BLaER1 (cell line): ENCODE results near the gene ITGAE.
A peak's percentile ranks its signal among the peaks of the same experiment; 100 is the strongest.

ENCODE experiments used
- H3K27ac ChIP-seq: shearing (Covaris generic); formaldehyde crosslinking; 2 replicates; pipeline ENCODE4 v1.8.1; 2022
- H3K27me3 ChIP-seq: shearing (Covaris generic); formaldehyde crosslinking; 2 replicates; pipeline ENCODE4 v1.8.1; 2022
- H3K36me3 ChIP-seq: shearing (Covaris generic); formaldehyde crosslinking; 2 replicates; pipeline ENCODE4 v1.8.1; 2022
- H3K4me1 ChIP-seq: shearing (Covaris generic); formaldehyde crosslinking; 2 replicates; pipeline ENCODE4 v1.8.1; 2022
- H3K4me2 ChIP-seq: shearing (Covaris generic); formaldehyde crosslinking; 2 replicates; pipeline ENCODE4 v1.8.1; 2022
- H3K4me3 ChIP-seq: shearing (Covaris generic); formaldehyde crosslinking; 2 replicates; pipeline ENCODE4 v1.8.1; 2022
- H3K9ac ChIP-seq: shearing (Covaris generic); formaldehyde crosslinking; 2 replicates; pipeline ENCODE4 v1.8.1; 2022
- H3K9me3 ChIP-seq: shearing (Covaris generic); formaldehyde crosslinking; 2 replicates; pipeline ENCODE4 v1.8.1; 2022
- H4K20me1 ChIP-seq: shearing (Covaris generic); formaldehyde crosslinking; 2 replicates; pipeline ENCODE4 v1.8.1; 2022
- Cebpa-rat ChIP-seq: shearing (Covaris generic); IDR thresholded peaks from 2 replicates; pipeline ENCODE4 v1.8.1; 2022

The ITGAE gene

GRCh38 chr17:3754458-3755334 is 46.3 kb downstream of the ITGAE start:
- H3K9ac ChIP-seq: no peak overlapping the region
- peak overlapping the region; percentile 90 for H3K4me2 ChIP-seq
- peak overlapping the region; percentile 50 for H3K4me3 ChIP-seq
- H3K27me3 ChIP-seq: no peaks in the 10 kb centered on the region
- peaks cover 79% of the 10 kb centered on the region for H3K4me1 ChIP-seq
- peaks cover 7% of the 10 kb centered on the region for H3K9me3 ChIP-seq
- TF ChIP-seq Cebpa-rat: no peak
- H3K36me3 ChIP-seq: no peaks in the 10 kb centered on the region
- no peak overlapping the region for H3K27ac ChIP-seq
- no peaks in the 10 kb centered on the region for H4K20me1 ChIP-seq

DNA sequence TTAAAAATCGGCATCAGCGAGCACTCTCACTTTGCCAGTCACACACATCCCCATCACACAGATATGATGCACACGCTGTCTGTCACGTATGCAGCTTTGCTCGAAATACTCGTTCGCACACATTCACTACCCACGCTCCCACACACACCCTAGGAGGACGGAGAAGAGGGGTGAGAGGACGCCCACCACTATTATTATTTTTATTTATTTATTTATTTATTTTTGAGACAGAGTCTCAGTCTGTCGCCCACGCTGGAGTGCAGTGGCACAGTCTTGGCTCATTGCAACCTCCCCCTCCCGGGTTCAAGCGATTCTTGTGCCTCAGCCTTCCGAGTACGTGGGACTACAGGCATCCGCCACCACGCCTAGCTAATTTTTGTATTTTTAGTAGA is 46.9 kb downstream of the ITGAE start:
- no peaks in the 10 kb centered on the region for H4K20me1 ChIP-seq
- peaks cover 1% of the 10 kb centered on the region; the same call in 1 of the 2 replicates for H3K9me3 ChIP-seq
- TF ChIP-seq Cebpa-rat: no peak
- H3K9ac ChIP-seq: 0 out of 2 replicates have a peak overlapping the region, but pooled peaks have one; percentile 1
- H3K4me1 ChIP-seq: peaks cover 86% of the 10 kb centered on the region
- 0 out of 2 replicates have a peak overlapping the region, but pooled peaks have one; percentile 56 for H3K27ac ChIP-seq
- H3K36me3 ChIP-seq: no peaks in the 10 kb centered on the region
- H3K27me3 ChIP-seq: no peaks in the 10 kb centered on the region
- peak overlapping the region; percentile 50 for H3K4me3 ChIP-seq
- H3K4me2 ChIP-seq: peak overlapping the region; percentile 90

- H3K27ac ChIP-seq: peak overlapping the region; percentile 56
- no peaks in the 10 kb centered on the region for H4K20me1 ChIP-seq
- H3K9ac ChIP-seq: 0 out of 2 replicates have a peak overlapping the region, but pooled peaks have one; percentile 1
- H3K4me3 ChIP-seq: no peak overlapping the region
- H3K27me3 ChIP-seq: no peaks in the 10 kb centered on the region
- no peaks in the 10 kb centered on the region for H3K9me3 ChIP-seq
- H3K36me3 ChIP-seq: no peaks in the 10 kb centered on the region
- TF ChIP-seq Cebpa-rat: no peak
- peak overlapping the region; percentile 90 for H3K4me2 ChIP-seq
- H3K4me1 ChIP-seq: peaks cover 90% of the 10 kb centered on the region
These were observed 47.4 kb downstream of the ITGAE start for GRCh38 chr17:3753624-3754023.

DNA sequence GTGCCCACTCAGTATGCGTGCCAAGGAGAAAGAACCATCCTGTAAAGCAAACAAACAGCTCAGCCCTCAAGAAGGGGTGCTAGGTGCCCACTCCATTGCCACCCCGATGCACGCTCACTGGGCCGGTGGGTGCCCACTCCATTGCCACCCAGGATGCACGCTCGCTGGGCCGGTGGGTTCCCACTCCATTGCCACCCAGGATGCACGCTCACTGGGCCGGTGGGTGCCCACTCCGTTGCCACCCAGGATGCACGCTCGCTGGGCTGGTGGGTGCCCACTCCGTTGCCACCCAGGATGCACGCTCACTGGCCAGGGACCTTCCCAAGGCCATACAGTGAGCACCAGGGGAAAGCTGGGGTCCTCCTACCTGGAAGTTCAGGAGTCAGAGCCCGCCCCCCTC is 49.2 kb downstream of the ITGAE start:
- no peak overlapping the region for H3K4me3 ChIP-seq
- no peaks in the 10 kb centered on the region for H3K9me3 ChIP-seq
- H3K4me1 ChIP-seq: peaks cover 92% of the 10 kb centered on the region
- no peak for TF ChIP-seq Cebpa-rat
- H3K27ac ChIP-seq: peak overlapping the region; percentile 31; the same call in 1 of the 2 replicates
- no peak overlapping the region for H3K9ac ChIP-seq
- peak overlapping the region; percentile 90 for H3K4me2 ChIP-seq
- H3K27me3 ChIP-seq: no peaks in the 10 kb centered on the region
- no peaks in the 10 kb centered on the region for H3K36me3 ChIP-seq
- no peaks in the 10 kb centered on the region for H4K20me1 ChIP-seq

GRCh38 chr17:3750926-3751325 is 50.1 kb downstream of the ITGAE start:
- Histone ChIP-seq H3K4me2 (peak overlapping the region; percentile 90), H3K9ac (peak overlapping the region; percentile 27; the same call in 1 of the 2 replicates)

DNA sequence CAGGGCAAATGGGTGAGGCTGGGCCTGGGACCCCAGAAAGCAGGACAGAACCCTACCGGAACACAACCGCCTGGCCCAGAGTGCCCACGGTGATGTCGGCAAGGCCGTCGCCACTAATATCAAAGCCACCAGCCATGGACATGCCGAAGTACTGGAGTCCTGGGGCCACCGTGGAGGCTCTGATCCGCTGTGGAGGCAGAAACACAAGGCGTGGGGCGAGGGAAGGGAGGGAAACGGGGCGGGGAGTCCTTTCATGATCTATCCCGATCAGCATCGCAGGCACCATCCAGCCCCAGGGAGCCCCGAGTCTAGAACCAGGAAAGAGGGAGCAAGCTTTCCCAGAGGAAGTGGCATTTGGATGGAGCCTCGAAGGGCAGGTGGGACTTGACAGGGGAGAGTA is 50.7 kb downstream of the ITGAE start:
- Histone ChIP-seq H3K27me3 (no peaks in the 10 kb centered on the region), H3K36me3 (no peaks in the 10 kb centered on the region), H3K9me3 (no peaks in the 10 kb centered on the region), H4K20me1 (no peaks in the 10 kb centered on the region), H3K4me1 (peaks cover 85% of the 10 kb centered on the region), H3K9ac (peak overlapping the region; percentile 27; the same call in 1 of the 2 replicates), H3K4me3 (no peak overlapping the region), H3K4me2 (peak overlapping the region; percentile 90), H3K27ac (peak overlapping the region; percentile 72)
- no peak for TF ChIP-seq Cebpa-rat

More at GRCh38 chr17:3750926-3751325, 50.1 kb downstream of the ITGAE start:
- no peak for TF ChIP-seq Cebpa-rat
- Histone ChIP-seq H3K27ac (peak overlapping the region; percentile 72; the same call in 1 of the 2 replicates), H3K4me1 (peaks cover 90% of the 10 kb centered on the region), H4K20me1 (no peaks in the 10 kb centered on the region), H3K4me3 (no peak overlapping the region), H3K36me3 (no peaks in the 10 kb centered on the region), H3K9me3 (no peaks in the 10 kb centered on the region), H3K27me3 (no peaks in the 10 kb centered on the region)

DNA sequence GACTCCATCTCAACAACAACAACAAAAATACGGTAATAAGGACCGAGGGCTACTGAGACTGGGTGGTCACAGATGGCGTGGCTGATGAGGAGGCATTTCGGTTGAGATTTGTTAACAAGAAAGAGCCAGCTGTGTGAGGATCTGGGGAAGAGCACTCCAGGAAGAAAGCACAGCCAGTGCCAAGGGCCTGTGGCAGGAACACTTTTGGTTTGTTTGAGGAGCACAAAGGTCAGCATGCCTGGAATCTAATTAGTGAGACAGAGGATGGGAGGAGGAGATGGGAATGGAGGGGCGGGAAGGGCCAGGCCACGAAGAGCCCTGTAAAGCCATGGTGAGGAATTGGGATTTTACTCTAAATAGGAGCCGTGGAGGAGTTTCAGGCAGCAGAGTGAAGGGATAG is 52.4 kb downstream of the ITGAE start:
- H3K9me3 ChIP-seq: no peaks in the 10 kb centered on the region
- no peaks in the 10 kb centered on the region for H4K20me1 ChIP-seq
- H3K27ac ChIP-seq: no peak overlapping the region
- no peak overlapping the region for H3K9ac ChIP-seq
- no peak for TF ChIP-seq Cebpa-rat
- no peaks in the 10 kb centered on the region for H3K36me3 ChIP-seq
- peak overlapping the region; percentile 90 for H3K4me2 ChIP-seq
- H3K4me3 ChIP-seq: no peak overlapping the region
- no peaks in the 10 kb centered on the region for H3K27me3 ChIP-seq
- H3K4me1 ChIP-seq: peaks cover 77% of the 10 kb centered on the region

DNA sequence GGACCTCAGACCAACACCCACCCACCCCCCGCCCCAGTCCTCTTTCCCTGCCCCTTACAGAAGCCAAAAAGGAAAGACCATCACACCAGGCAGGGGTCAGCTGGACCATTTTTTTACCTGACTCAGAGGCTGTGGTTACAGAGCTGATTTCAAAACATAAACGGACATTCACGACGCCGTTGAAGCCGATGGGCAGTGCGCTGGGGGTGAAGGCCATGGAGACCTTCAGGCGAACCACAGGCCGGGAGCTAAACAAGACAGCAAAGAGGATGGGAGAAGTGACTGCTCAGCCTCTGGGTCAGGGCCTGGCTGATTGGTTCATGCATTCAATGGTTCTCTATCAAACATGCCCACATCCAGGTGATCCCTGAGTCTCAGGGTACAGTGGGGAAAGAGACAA is 53.2 kb downstream of the ITGAE start:
- no peaks in the 10 kb centered on the region for H3K9me3 ChIP-seq
- H3K4me2 ChIP-seq: peak overlapping the region; percentile 48
- H4K20me1 ChIP-seq: no peaks in the 10 kb centered on the region
- H3K27me3 ChIP-seq: no peaks in the 10 kb centered on the region
- H3K4me1 ChIP-seq: peaks cover 69% of the 10 kb centered on the region
- H3K36me3 ChIP-seq: no peaks in the 10 kb centered on the region
- H3K9ac ChIP-seq: no peak overlapping the region; the same call in 1 of the 2 replicates
- H3K4me3 ChIP-seq: no peak overlapping the region
- H3K27ac ChIP-seq: no peak overlapping the region
- TF ChIP-seq Cebpa-rat: no peak

GRCh38 chr17:3745071-3745470 is 55.9 kb downstream of the ITGAE start:
- Histone ChIP-seq H3K4me1 (peaks cover 57% of the 10 kb centered on the region), H3K4me2 (no peak overlapping the region), H3K36me3 (no peaks in the 10 kb centered on the region), H3K4me3 (no peak overlapping the region), H4K20me1 (no peaks in the 10 kb centered on the region), H3K27ac (no peak overlapping the region), H3K27me3 (no peaks in the 10 kb centered on the region), H3K9me3 (peaks cover 13% of the 10 kb centered on the region; the same call in 1 of the 2 replicates), H3K9ac (no peak overlapping the region)
- no peak for TF ChIP-seq Cebpa-rat

DNA sequence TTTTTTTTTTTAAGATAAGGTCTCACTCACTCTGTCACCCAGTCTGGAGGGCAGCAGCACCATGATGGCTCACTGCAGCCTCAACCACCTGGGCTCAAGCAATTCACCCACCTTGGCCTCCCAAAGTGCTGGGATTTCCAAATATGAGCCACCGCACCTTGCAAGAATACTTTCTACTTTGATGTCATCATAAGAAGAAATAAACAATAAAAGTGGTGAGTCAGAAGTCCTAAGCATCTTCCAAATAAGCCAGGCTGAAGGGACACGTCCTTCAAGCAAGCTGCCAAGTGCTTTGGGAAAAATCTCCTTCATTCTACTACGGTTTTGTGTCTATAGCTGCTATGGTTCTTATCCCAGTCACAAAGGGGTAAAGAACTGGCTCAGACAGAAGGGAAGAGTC is 57.0 kb downstream of the ITGAE start:
- H4K20me1 ChIP-seq: no peaks in the 10 kb centered on the region
- no peak overlapping the region for H3K4me2 ChIP-seq
- no peak overlapping the region for H3K9ac ChIP-seq
- H3K27me3 ChIP-seq: no peaks in the 10 kb centered on the region
- TF ChIP-seq Cebpa-rat: no peak
- H3K36me3 ChIP-seq: no peaks in the 10 kb centered on the region
- no peak overlapping the region for H3K4me3 ChIP-seq
- H3K4me1 ChIP-seq: peaks cover 57% of the 10 kb centered on the region
- H3K27ac ChIP-seq: no peak overlapping the region
- H3K9me3 ChIP-seq: peaks cover 13% of the 10 kb centered on the region; the same call in 1 of the 2 replicates
